HG02973 (cell line): Measurements from ENCODE around the gene NFATC2.
"Not testable (repeated sequence)": the region's sequence is repeated elsewhere in the genome, so short reads cannot be mapped to it uniquely, and the experiment has no call there.

Source experiments
- ATAC-seq: cut with Tn5 transposase; IDR thresholded peaks from one replicate; pipeline ENCODE4 v1.9.1; 2021; ENCODE audit warnings: moderate library complexity; ENCODE audit not compliant: unreplicated experiment

The NFATC2 gene

GRCh38 chr20:51363813-51364212, 178.7 kb downstream of the NFATC2 start:
- ATAC-seq = no peak

GRCh38 chr20:51363378-51363777, 179.1 kb downstream of the NFATC2 start:
- ATAC-seq = no peak

- ATAC-seq = no peak
These were observed 180.3 kb downstream of the NFATC2 start for GRCh38 chr20:51362254-51362653.

GRCh38 chr20:51361258-51361657, 181.3 kb downstream of the NFATC2 start:
- ATAC-seq = no peak

GRCh38 chr20:51360451-51361201, 181.9 kb downstream of the NFATC2 start:
- no peak for ATAC-seq

- no peak for ATAC-seq
These were observed 182.6 kb downstream of the NFATC2 start for GRCh38 chr20:51359947-51360346.

GRCh38 chr20:51359401-51359800, 183.1 kb downstream of the NFATC2 start:
- ATAC-seq = no peak

- ATAC-seq = no peak
These were observed 184.3 kb downstream of the NFATC2 start for GRCh38 chr20:51358032-51358724.

- no peak for ATAC-seq
These were observed 185.0 kb downstream of the NFATC2 start for GRCh38 chr20:51357543-51357942.

- no peak for ATAC-seq
These were observed 185.6 kb downstream of the NFATC2 start for GRCh38 chr20:51356871-51357270.

- no peak for ATAC-seq
These were observed 187.7 kb downstream of the NFATC2 start for GRCh38 chr20:51354769-51355319.

GRCh38 chr20:51354191-51354768, 188.2 kb downstream of the NFATC2 start:
- no peak for ATAC-seq

- ATAC-seq = no peak
These were observed 189.0 kb downstream of the NFATC2 start for GRCh38 chr20:51353491-51353890.

GRCh38 chr20:51352791-51353190, 189.7 kb downstream of the NFATC2 start:
- no peak for ATAC-seq

GRCh38 chr20:51350941-51351631, 191.4 kb downstream of the NFATC2 start:
- ATAC-seq = no peak

GRCh38 chr20:51348876-51349275, 193.6 kb downstream of the NFATC2 start:
- ATAC-seq = no peak

GRCh38 chr20:51347831-51348230, 194.7 kb downstream of the NFATC2 start:
- no peak for ATAC-seq

GRCh38 chr20:51346686-51347485, 195.6 kb downstream of the NFATC2 start:
- no peak for ATAC-seq

- ATAC-seq = no peak
These were observed 196.9 kb downstream of the NFATC2 start for GRCh38 chr20:51345601-51346101.

- ATAC-seq = not testable (repeated sequence)
These were observed 198.7 kb downstream of the NFATC2 start for GRCh38 chr20:51343802-51344201.
